Psoas muscle (tissue), 8 donors: ENCODE results near the gene PCBP4. TPM values are rescaled to one million over a fixed set of nuclear protein-coding genes. Genes with fewer than 3 reads are reported as not detected.

Source experiments
- ATAC-seq, 4 donors: fragments of 200-7000 bp; cut with Tn5 transposase; one replicate each; pipeline ENCODE4 v1.9.1; 2020; ENCODE audit warnings: moderate library complexity in 3 of 4, mild to moderate bottlenecking in 2 of 4
- DNase-seq, 2 donors: peaks; one replicate each; pipeline ENCODE4 v3.0.0-alpha.2; 2020
- H3K27ac ChIP-seq: fragments of 200-600 bp; one replicate; pipeline ENCODE4 v1.8.0; 2022
- H3K27me3 ChIP-seq, 3 donors: fragments of 200-600 bp in 1 of 3; one replicate each; pipeline versions ENCODE4 v1.6.1 to v1.8.0; 2013 to 2022; ENCODE audit warnings: low read length in 2 of 3, mild to moderate bottlenecking in 2 of 3, moderate library complexity in 1 of 3; ENCODE audit not compliant: insufficient read depth in 3 of 3
- H3K36me3 ChIP-seq, 2 donors: fragments of 200-600 bp in 1 of 2; one replicate each; pipeline versions ENCODE4 v1.6.1 to v1.8.0; 2013 to 2022; ENCODE audit warnings: low read depth in 1 of 2, mild to moderate bottlenecking in 1 of 2, moderate library complexity in 1 of 2; ENCODE audit not compliant: insufficient read depth in 1 of 2
- H3K4me1 ChIP-seq: fragments of 200-600 bp; one replicate; pipeline ENCODE4 v1.8.0; 2022
- H3K4me3 ChIP-seq: fragments of 200-600 bp; one replicate; pipeline ENCODE4 v1.8.0; 2022; ENCODE audit warnings: mild to moderate bottlenecking
- H3K9me3 ChIP-seq: fragments of 200-600 bp; one replicate; pipeline ENCODE4 v1.8.0; 2022
- WGBS, 3 donors: extraction: QIAGEN DNeasy Blood & Tissue Kit; methylation state at CpG; one replicate each; pipeline versions ENCODE4 v1.1.6 to v1.1.7; 2013; 5-methylcytosine and 5-hydroxymethylcytosine counted together
- intact Hi-C, 2 donors: fragments of 100-400 bp; cut with DNase I; formaldehyde crosslinking; loops; one replicate each; pipeline versions ENCODE4 v1.11.0 to v1.14.2; 2022
- polyA plus RNA-seq, 3 donors: library from polyadenylated mRNA; stranded (reverse); fragments of 200-250 nt; gene quantifications; one replicate each; pipeline ENCODE4 v1.2.3, GENCODE V29; 2013
- total RNA-seq, 4 donors: library from RNA; stranded (reverse); fragmentation: NEBNext Ultra II Directional in 2 of 4; extraction: Animal tissue kit (Norgen Biotek cat#: 25700) in 2 of 4; gene quantifications; one replicate each; pipeline versions ENCODE4 v1.2.1 to v1.2.4, GENCODE V29; 2021 to 2023
- TF ChIP-seq, protein P1 (sequence below): fragments of 200-600 bp; IDR thresholded peaks from one replicate; pipeline ENCODE4 v1.8.0; 2022; ENCODE audit warnings: antibody characterized with exemption
- donor health status: healthy with polysubstance abuse.
- donor health status: DM: no; HTN: no; CAD: no; lungs with moderate emphysema.
- donor health status: Bipolar disorder and iron deficiency.
- donor health status: healthy.
- donor health status: DM: yes; HTN: yes; CAD: no.
- donor health status: DM: no; HTN: no; CAD: no.
- donor health status: DM: no; HTN: no; CAD: no.
- donor health status: DM: yes; HTN: yes; CAD: no.

Gene PCBP4
- total and polyA plus RNA-seq, 7 donors = 36.0 to 161 (median 118) TPM

- ATAC-seq = peak; percentile 65 to 90 (median 86)
- intact Hi-C loops = loop anchor here in 1 of 2 donors (5.0 kb wide), 1 partner anchor 40 kb away; no protein-coding TSS in a partner anchor
- TF ChIP-seq, protein P1, sequence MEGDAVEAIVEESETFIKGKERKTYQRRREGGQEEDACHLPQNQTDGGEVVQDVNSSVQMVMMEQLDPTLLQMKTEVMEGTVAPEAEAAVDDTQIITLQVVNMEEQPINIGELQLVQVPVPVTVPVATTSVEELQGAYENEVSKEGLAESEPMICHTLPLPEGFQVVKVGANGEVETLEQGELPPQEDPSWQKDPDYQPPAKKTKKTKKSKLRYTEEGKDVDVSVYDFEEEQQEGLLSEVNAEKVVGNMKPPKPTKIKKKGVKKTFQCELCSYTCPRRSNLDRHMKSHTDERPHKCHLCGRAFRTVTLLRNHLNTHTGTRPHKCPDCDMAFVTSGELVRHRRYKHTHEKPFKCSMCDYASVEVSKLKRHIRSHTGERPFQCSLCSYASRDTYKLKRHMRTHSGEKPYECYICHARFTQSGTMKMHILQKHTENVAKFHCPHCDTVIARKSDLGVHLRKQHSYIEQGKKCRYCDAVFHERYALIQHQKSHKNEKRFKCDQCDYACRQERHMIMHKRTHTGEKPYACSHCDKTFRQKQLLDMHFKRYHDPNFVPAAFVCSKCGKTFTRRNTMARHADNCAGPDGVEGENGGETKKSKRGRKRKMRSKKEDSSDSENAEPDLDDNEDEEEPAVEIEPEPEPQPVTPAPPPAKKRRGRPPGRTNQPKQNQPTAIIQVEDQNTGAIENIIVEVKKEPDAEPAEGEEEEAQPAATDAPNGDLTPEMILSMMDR = no peak
- no peaks in the 10 kb centered on the region for H3K27me3 ChIP-seq
- WGBS, 3 donors = 15 to 41% (median 20%) methylated on average over 7 of the region's 7 CpGs
- DNase-seq = peak; percentile 22 to 86
- H3K4me1 ChIP-seq = peaks cover 38% of the 10 kb centered on the region
- no peaks in the 10 kb centered on the region for H3K9me3 ChIP-seq
- H3K4me3 ChIP-seq = no peak overlapping the region
- no peaks in the 10 kb centered on the region for H3K36me3 ChIP-seq
- peak overlapping the region; percentile 75 for H3K27ac ChIP-seq
These were observed 45.4 kb upstream of the PCBP4 start for GRCh38 chr3:52012699-52013098.

DNA sequence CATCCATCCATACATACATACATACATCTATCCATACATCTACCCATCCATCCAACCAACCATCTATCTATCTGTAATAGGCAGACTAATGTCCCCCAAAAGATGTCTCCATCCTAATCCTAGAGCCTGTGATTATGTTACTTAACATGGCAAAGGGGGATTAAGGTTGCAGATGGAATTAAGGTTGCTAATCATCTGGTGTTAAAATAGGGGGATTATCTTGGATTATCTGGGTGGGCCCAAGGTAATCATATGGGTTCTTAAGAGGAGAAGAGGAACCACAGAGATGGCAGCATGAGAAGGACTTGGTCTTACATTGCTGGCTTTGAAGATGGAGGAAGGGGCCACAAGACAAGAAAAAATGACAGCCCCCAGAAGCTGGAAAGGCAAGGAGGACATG, 43.2 kb upstream of the PCBP4 start:
- intact Hi-C loops = loop anchor here in 1 of 2 donors (5.0 kb wide), 1 partner anchor 42 kb away; no protein-coding TSS in a partner anchor
- Histone ChIP-seq H3K27me3 (no peaks in the 10 kb centered on the region), H3K9me3 (no peaks in the 10 kb centered on the region), H3K4me3 (no peak overlapping the region), H3K27ac (no peak overlapping the region), H3K36me3 (no peaks in the 10 kb centered on the region), H3K4me1 (peaks cover 50% of the 10 kb centered on the region)
- TF ChIP-seq, protein P1 = no peak
- DNase-seq = no peak
- no peak for ATAC-seq

DNA sequence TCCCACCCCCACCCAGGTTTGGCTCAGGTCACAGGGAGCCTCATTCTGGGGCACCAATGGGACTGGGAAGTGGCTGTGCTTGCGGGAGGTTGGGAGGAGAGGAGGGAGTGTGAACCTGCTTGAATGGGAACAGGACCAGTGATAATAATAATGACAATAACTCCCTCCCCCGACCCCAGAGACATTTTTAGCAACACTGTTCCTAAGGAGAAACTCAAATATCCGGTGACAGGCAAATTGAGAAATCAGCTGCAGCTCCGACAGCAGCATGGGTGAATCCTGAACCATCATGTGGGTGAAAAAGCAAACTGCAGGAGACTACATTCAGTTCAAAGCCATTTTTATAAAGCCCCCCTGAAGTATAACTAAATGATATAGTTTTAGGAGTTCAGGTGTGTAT, 40.0 kb upstream of the PCBP4 start:
- intact Hi-C loops = loop anchor here in 1 of 2 donors (2.0 to 10.0 kb wide), 2 partner anchors 48 to 338 kb away; no protein-coding TSS in a partner anchor
- ATAC-seq (peak in 2 of 4 donors; percentile 17 to 64), DNase-seq (no peak)
- TF ChIP-seq, protein P1 = no peak
- no peaks in the 10 kb centered on the region for H3K9me3 ChIP-seq
- H3K27me3 ChIP-seq = no peaks in the 10 kb centered on the region
- WGBS, 3 donors = 18 to 43% (median 20%) methylated on average over 4 of the region's 4 CpGs
- H3K27ac ChIP-seq = no peak overlapping the region
- no peaks in the 10 kb centered on the region for H3K36me3 ChIP-seq
- H3K4me3 ChIP-seq = no peak overlapping the region
- H3K4me1 ChIP-seq = peaks cover 43% of the 10 kb centered on the region

DNA sequence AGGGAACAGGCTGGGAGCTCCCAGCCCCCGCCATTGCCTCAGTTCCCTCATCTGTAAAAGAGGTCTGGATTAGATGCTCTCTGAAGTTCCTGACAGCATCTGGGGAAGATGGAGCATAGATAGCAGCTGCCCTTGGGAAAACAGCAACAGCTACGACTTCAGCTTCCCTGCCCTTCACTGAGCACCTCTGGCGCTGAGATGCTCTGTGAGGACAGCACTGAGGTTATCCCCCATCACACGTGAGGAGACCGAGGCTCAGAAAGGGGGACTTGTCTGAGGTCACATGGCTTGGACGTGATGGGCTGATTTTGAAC, 39.5 kb upstream of the PCBP4 start:
- Histone ChIP-seq H3K27me3 (no peaks in the 10 kb centered on the region), H3K36me3 (no peaks in the 10 kb centered on the region), H3K4me3 (no peak overlapping the region), H3K9me3 (no peaks in the 10 kb centered on the region), H3K27ac (no peak overlapping the region), H3K4me1 (peaks cover 40% of the 10 kb centered on the region)
- WGBS, 3 donors = 76 to 80% (median 77%) methylated on average over 6 of the region's 6 CpGs
- DNase-seq = no peak
- ATAC-seq = no peak
- TF ChIP-seq, protein P1 = no peak
- intact Hi-C loops = loop anchor here in 1 of 2 donors (2.0 to 10.0 kb wide), 2 partner anchors 48 to 338 kb away; no protein-coding TSS in a partner anchor
